Measurements from ENCODE around the gene EXOSC7. TPM values are rescaled to one million over a fixed set of nuclear protein-coding genes. Genes with fewer than 3 reads are reported as not detected.

The EXOSC7 gene
- polyA plus RNA-seq, 1 of the 3 experiments (the other 2 are of a cell fraction), result 83.5 TPM

DNA sequence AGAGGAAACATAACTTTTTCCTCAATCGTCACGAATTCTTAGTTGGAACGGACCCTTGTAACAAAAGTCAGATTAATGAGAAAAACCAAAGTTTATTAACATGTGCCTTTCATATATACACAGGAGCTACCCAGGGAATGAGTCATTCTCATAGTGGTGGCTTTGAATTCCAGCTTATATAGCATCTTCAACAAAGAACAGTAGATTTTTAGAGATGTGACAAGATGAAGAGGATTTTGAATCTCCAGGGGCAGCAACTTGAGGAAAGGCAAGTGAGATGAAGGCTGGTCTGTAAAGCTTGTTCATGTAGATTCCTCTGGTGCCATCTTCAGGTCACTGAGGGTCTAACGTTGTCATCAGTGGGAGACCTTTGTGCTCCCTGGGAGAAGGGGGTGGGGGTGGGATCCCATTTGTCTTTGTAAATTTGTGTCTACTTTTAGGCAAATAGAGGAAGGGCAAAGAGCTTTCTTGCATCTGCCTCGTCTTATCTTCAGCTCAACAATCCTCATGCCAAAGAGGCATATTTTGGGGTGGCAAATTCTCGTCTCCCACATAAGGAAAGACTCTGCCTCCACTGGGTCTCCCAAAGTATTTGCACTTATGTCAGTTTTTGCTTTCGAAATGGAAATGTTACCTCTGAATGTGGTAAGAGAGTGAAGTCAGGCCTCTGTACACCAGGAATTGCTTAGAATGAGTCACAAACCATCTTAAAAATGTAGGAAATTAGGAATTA is 79.5 kb downstream of the EXOSC7 start (continued):
- TF ChIP-seq, protein P1, sequence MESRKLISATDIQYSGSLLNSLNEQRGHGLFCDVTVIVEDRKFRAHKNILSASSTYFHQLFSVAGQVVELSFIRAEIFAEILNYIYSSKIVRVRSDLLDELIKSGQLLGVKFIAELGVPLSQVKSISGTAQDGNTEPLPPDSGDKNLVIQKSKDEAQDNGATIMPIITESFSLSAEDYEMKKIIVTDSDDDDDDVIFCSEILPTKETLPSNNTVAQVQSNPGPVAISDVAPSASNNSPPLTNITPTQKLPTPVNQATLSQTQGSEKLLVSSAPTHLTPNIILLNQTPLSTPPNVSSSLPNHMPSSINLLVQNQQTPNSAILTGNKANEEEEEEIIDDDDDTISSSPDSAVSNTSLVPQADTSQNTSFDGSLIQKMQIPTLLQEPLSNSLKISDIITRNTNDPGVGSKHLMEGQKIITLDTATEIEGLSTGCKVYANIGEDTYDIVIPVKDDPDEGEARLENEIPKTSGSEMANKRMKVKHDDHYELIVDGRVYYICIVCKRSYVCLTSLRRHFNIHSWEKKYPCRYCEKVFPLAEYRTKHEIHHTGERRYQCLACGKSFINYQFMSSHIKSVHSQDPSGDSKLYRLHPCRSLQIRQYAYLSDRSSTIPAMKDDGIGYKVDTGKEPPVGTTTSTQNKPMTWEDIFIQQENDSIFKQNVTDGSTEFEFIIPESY (IDR thresholded peaks at IDR 0.05; ENCODE audit: borderline replicate concordance, low read depth), result no peak
- TF ChIP-seq CHD2 (IDR thresholded peaks at IDR 0.05; ENCODE audit: low read length, partially characterized antibody), result no peak
- TF ChIP-seq FOSL2 (IDR thresholded peaks at IDR 0.05; ENCODE audit: borderline replicate concordance, low read depth), result peak; percentile 13; the same call in 1 of the 2 replicates

DNA sequence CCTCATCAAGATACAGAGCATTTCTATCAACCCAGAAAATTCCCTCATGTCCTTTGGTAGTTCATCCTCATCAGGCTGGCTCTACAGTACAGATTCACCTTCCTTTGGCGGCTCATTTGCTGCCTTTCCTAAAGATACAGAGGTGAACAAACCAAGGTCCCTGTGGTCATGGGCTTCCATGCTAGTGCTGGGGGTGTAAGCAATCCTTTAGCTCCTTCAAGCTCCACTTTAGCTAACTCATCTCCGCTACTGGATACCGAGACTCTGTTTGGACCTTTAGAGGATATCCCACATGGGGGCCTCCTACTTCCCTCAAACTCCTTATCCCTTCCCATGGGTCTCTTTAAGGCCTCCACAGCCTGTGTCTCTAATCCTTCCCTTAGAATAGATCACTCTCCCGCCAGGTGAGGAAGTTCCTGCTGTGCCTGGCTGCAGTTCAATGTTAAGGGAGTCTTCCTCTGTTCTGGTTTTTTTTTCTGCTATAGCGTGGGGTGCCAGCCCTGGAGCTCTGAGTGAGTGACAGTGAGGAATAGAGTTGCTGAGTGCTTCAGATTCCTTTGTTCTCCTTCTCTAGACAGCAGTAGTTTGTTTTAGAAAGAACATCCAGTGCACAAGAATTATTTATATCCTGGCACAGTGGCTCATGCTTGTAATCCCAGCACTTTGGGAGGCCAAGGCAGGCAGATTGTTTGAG is 80.7 kb downstream of the EXOSC7 start:
- POLR2A ChIA-PET, result no interaction called here

DNA sequence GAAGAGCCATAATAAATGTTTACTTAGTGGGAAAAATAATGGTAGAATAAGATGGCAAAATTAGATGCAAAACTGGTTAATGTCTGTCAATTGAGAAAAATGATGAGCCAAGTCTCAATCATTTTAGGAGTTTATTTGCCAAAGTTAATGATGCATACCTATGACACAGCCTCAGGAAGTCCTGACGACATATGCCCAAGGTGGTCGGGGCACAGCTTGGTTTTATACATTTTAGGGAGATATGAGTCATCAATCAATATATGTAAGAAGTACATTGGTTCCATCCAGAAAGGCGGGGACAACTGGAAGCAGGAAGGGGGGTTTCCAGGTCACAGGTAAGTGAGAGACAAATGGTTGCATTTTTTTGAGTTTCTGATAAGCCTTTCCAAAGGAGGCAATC is 81.5 kb downstream of the EXOSC7 start:
- no peaks in the 10 kb centered on the region for H3K79me2 ChIP-seq (ENCODE audit: insufficient read depth)
- H3K27me3 ChIP-seq (ENCODE audit: insufficient read depth), result no peaks in the 10 kb centered on the region
- DNase-seq, result no peak
- peaks cover 16% of the 10 kb centered on the region for H3F3A ChIP-seq (replicated peaks; ENCODE audit: insufficient read depth)
- no peaks in the 10 kb centered on the region for H3K9me3 ChIP-seq
- H4K20me1 ChIP-seq (ENCODE audit: insufficient read depth), result no peaks in the 10 kb centered on the region
- ChIA-PET POLR2A (no interaction called here), CTCF (interaction anchor here (5.1 to 9.6 kb wide), 2 partner anchors 15 to 153 kb away, joined by 21 to 129 read pairs; no protein-coding TSS in a partner anchor)
- no peaks in the 10 kb centered on the region for H3K36me3 ChIP-seq (replicated peaks in 1 of 2; ENCODE audit: control insufficient read depth in 1 of 2, insufficient read depth in 2 of 2, low read length in 1 of 2)
- 61% methylated on average over 3 of the region's 3 CpGs for WGBS (ENCODE audit: low lambda C conversion rate)
- no peak overlapping the region for H3K4me3 ChIP-seq (ENCODE audit: low read depth in 2 of 2, low read length in 1 of 2)
- no peaks in the 10 kb centered on the region for H3K9me2 ChIP-seq
- H2AFZ ChIP-seq (ENCODE audit: low read depth), result no peak overlapping the region
- peaks cover 0 to 21% of the 10 kb centered on the region in 2 experiments; a peak in 2 of 4 replicates for H3K4me1 ChIP-seq (ENCODE audit: control insufficient read depth in 1 of 2, insufficient read depth in 2 of 2, low read depth in 1 of 2, low read length in 1 of 2)
- H3K27ac ChIP-seq (ENCODE audit: low read depth in 2 of 2, low read length in 1 of 2), result no peak overlapping the region
- H3K9ac ChIP-seq, result no peak overlapping the region
- H3K4me2 ChIP-seq, result no peak overlapping the region
- TF ChIP-seq JUND (IDR thresholded peaks at IDR 0.05), result no peak
- TF ChIP-seq TAF1 (IDR thresholded peaks at IDR 0.05; ENCODE audit: borderline replicate concordance, low read depth, low read length), result no peak
- TF ChIP-seq MEF2A (IDR thresholded peaks at IDR 0.05; ENCODE audit: borderline replicate concordance, low read depth), result no peak
- no peak for TF ChIP-seq RFX5 (IDR thresholded peaks at IDR 0.05; ENCODE audit: low read length)
- TF ChIP-seq RCOR1 (IDR thresholded peaks at IDR 0.05; ENCODE audit: low read length), result no peak
- TF ChIP-seq, protein P2, sequence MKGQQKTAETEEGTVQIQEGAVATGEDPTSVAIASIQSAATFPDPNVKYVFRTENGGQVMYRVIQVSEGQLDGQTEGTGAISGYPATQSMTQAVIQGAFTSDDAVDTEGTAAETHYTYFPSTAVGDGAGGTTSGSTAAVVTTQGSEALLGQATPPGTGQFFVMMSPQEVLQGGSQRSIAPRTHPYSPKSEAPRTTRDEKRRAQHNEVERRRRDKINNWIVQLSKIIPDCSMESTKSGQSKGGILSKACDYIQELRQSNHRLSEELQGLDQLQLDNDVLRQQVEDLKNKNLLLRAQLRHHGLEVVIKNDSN (IDR thresholded peaks at IDR 0.05; ENCODE audit: borderline replicate concordance, low read depth), result no peak
- TF ChIP-seq POLR2AphosphoS5 (IDR thresholded peaks at IDR 0.05; ENCODE audit: low read depth, low read length), result no peak
- TF ChIP-seq, protein P3, sequence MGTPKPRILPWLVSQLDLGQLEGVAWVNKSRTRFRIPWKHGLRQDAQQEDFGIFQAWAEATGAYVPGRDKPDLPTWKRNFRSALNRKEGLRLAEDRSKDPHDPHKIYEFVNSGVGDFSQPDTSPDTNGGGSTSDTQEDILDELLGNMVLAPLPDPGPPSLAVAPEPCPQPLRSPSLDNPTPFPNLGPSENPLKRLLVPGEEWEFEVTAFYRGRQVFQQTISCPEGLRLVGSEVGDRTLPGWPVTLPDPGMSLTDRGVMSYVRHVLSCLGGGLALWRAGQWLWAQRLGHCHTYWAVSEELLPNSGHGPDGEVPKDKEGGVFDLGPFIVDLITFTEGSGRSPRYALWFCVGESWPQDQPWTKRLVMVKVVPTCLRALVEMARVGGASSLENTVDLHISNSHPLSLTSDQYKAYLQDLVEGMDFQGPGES (IDR thresholded peaks at IDR 0.05; ENCODE audit: low read depth, low read length), result no peak
- TF ChIP-seq GATA2 (CRISPR knock-in tag; IDR thresholded peaks at IDR 0.05), result no peak
- TF ChIP-seq SMC3 (IDR thresholded peaks at IDR 0.05; ENCODE audit: low read depth, low read length), result no peak
- TF ChIP-seq GABPA (IDR thresholded peaks at IDR 0.05; ENCODE audit: low read depth), result no peak
- TF ChIP-seq NRF1 (IDR thresholded peaks at IDR 0.05; ENCODE audit: low read depth, low read length), result no peak
- TF ChIP-seq CHD2 (IDR thresholded peaks at IDR 0.05; ENCODE audit: low read length, partially characterized antibody), result no peak
- no peak for TF ChIP-seq TEAD4 (IDR thresholded peaks at IDR 0.05; ENCODE audit: borderline replicate concordance, insufficient read depth)
- TF ChIP-seq TCF12 (IDR thresholded peaks at IDR 0.05), result no peak

More for the DNA sequence above, 80.7 kb downstream of the EXOSC7 start:
- H4K20me1 ChIP-seq (ENCODE audit: insufficient read depth), result no peaks in the 10 kb centered on the region
- no peaks in the 10 kb centered on the region for H3K27me3 ChIP-seq (ENCODE audit: insufficient read depth)
- CTCF ChIA-PET, result interaction anchor here (1.2 to 9.6 kb wide), 6 partner anchors 14 to 454 kb away, joined by 3 to 129 read pairs (median 4); no protein-coding TSS in a partner anchor
- no peak overlapping the region for H3K9ac ChIP-seq
- H3K9me3 ChIP-seq, result no peaks in the 10 kb centered on the region
- H3F3A ChIP-seq (replicated peaks; ENCODE audit: insufficient read depth), result peaks cover 16% of the 10 kb centered on the region
- WGBS (ENCODE audit: low lambda C conversion rate), result 95% methylated on average over 5 of the region's 5 CpGs
- H2AFZ ChIP-seq (ENCODE audit: low read depth), result no peak overlapping the region
- H3K4me3 ChIP-seq (ENCODE audit: low read depth in 2 of 2, low read length in 1 of 2), result no peak overlapping the region
- no peaks in the 10 kb centered on the region for H3K36me3 ChIP-seq (replicated peaks in 1 of 2; ENCODE audit: control insufficient read depth in 1 of 2, insufficient read depth in 2 of 2, low read length in 1 of 2)
- H3K4me1 ChIP-seq (ENCODE audit: control insufficient read depth in 1 of 2, insufficient read depth in 2 of 2, low read depth in 1 of 2, low read length in 1 of 2), result peaks cover 0 to 21% of the 10 kb centered on the region in 2 experiments; a peak in 2 of 4 replicates
- DNase-seq, result no peak
- TF ChIP-seq TCF12 (IDR thresholded peaks at IDR 0.05), result no peak
- TF ChIP-seq, protein P4, sequence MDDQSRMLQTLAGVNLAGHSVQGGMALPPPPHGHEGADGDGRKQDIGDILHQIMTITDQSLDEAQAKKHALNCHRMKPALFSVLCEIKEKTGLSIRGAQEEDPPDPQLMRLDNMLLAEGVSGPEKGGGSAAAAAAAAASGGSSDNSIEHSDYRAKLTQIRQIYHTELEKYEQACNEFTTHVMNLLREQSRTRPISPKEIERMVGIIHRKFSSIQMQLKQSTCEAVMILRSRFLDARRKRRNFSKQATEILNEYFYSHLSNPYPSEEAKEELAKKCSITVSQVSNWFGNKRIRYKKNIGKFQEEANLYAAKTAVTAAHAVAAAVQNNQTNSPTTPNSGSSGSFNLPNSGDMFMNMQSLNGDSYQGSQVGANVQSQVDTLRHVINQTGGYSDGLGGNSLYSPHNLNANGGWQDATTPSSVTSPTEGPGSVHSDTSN (IDR thresholded peaks at IDR 0.05), result peak; percentile 45; the same call in 1 of the 2 replicates
- no peak overlapping the region for H3K27ac ChIP-seq (ENCODE audit: low read depth in 2 of 2, low read length in 1 of 2)
- H3K4me2 ChIP-seq, result no peak overlapping the region
- no peaks in the 10 kb centered on the region for H3K9me2 ChIP-seq
- H3K79me2 ChIP-seq (ENCODE audit: insufficient read depth), result no peaks in the 10 kb centered on the region
